MM.1S (cell line): ENCODE results near the gene TUBB4A.
A peak's percentile ranks its signal among the peaks of the same experiment; 100 is the strongest.

Experiments used
- DNase-seq: peaks from one replicate; pipeline ENCODE4 v3.0.0-alpha.2; 2015
- H2AFZ ChIP-seq: fragments of 300-600 bp; sonication (generic); 2 replicates; pipeline ENCODE4 v1.6.0; 2016; ENCODE audit warnings: antibody characterized with exemption, low read length
- H3F3A ChIP-seq: fragments of 300-600 bp; sonication (generic); 2 replicates; pipeline ENCODE4 v1.6.1; 2016; ENCODE audit warnings: mild to moderate bottlenecking, antibody characterized with exemption, low read length, moderate library complexity, mixed read lengths; ENCODE audit not compliant: insufficient read depth
- H3K27ac ChIP-seq: fragments of 300-600 bp; sonication (generic); 2 replicates; pipeline ENCODE4 v1.5.1; 2016; ENCODE audit warnings: mild to moderate bottlenecking, low read length
- H3K27me3 ChIP-seq: fragments of 300-600 bp; sonication (generic); replicated peaks from 2 replicates; pipeline ENCODE4 v1.6.0; 2016; ENCODE audit warnings: low read length; ENCODE audit not compliant: insufficient read depth
- H3K36me3 ChIP-seq: fragments of 300-600 bp; sonication (generic); replicated peaks from 2 replicates; pipeline ENCODE4 v1.6.1; 2016; ENCODE audit warnings: mild to moderate bottlenecking, low read length, mixed read lengths; ENCODE audit not compliant: insufficient read depth
- H3K4me1 ChIP-seq: fragments of 300-600 bp; sonication (generic); 2 replicates; pipeline ENCODE4 v1.6.1; 2016; ENCODE audit warnings: low read length, mixed read lengths
- H3K4me2 ChIP-seq: fragments of 300-600 bp; sonication (generic); 2 replicates; pipeline ENCODE4 v1.6.0; 2016; ENCODE audit warnings: low read depth, low read length
- H3K4me3 ChIP-seq: fragments of 300-600 bp; sonication (generic); 2 replicates; pipeline ENCODE4 v1.5.1; 2016; ENCODE audit warnings: low read length, mixed read lengths
- H3K79me2 ChIP-seq: fragments of 300-600 bp; sonication (generic); 2 replicates; pipeline ENCODE4 v1.6.1; 2016; ENCODE audit warnings: mixed run types, low read length, mixed read lengths
- H3K9ac ChIP-seq: fragments of 300-600 bp; sonication (generic); 2 replicates; pipeline ENCODE4 v1.6.1; 2016; ENCODE audit warnings: low read length, mixed read lengths
- H3K9me2 ChIP-seq: fragments of 300-600 bp; sonication (generic); replicated peaks from 2 replicates; pipeline ENCODE4 v1.6.1; 2016; ENCODE audit warnings: mild to moderate bottlenecking, low read length, mixed read lengths; ENCODE audit not compliant: insufficient read depth
- H3K9me3 ChIP-seq: fragments of 300-600 bp; sonication (generic); replicated peaks from 2 replicates; pipeline ENCODE4 v1.6.1; 2016; ENCODE audit warnings: mild to moderate bottlenecking, low read length, mixed read lengths; ENCODE audit not compliant: insufficient read depth
- H4K20me1 ChIP-seq: fragments of 300-600 bp; sonication (generic); 2 replicates; pipeline ENCODE4 v1.6.1; 2016; ENCODE audit warnings: mild to moderate bottlenecking, low read length, moderate library complexity, mixed read lengths; ENCODE audit not compliant: insufficient read depth
- EZH2 ChIP-seq: fragments of 300-600 bp; sonication (generic); optimal IDR thresholded peaks from 2 replicates; pipeline ENCODE3; 2017; ENCODE audit warnings: low read depth, mild to moderate bottlenecking, antibody characterized with exemption, low read length, mixed read lengths
- EZH2phosphoT487 ChIP-seq: fragments of 300-600 bp; sonication (generic); IDR thresholded peaks from 2 replicates; pipeline ENCODE4 v1.6.1; 2018; ENCODE audit warnings: antibody characterized with exemption, low read length
- TF ChIP-seq, protein P1 (sequence below): fragments of 300-600 bp; sonication (generic); IDR thresholded peaks from 2 replicates; pipeline ENCODE4 v1.5.1; 2016; ENCODE audit warnings: antibody characterized with exemption, low read length, mixed read lengths

Gene TUBB4A

DNA sequence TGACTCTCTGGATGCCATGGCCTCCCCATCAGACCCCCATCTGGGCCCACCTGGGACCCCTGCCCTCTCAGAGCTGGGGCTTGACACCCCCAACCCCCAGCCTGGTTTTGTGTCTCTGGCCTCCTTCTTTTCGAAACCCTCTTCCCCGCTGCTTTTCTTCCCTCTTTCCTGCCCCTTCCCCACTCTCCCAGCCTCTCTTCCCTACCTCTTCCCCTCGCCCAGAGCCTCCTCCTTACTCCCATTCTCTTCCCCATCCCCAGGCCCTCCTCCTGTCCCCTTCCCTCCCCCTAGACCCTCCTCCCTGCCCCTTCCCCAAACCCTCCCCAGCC lies 30.9 kb upstream of the TUBB4A start:
- Histone ChIP-seq H3K9me3 (no peaks in the 10 kb centered on the region), H3K79me2 (peaks cover 18% of the 10 kb centered on the region), H2AFZ (peak overlapping the region; percentile 24; the same call in 1 of the 2 replicates), H4K20me1 (no peaks in the 10 kb centered on the region), H3K27ac (peak overlapping the region; percentile 4; the same call in 1 of the 2 replicates), H3K36me3 (no peaks in the 10 kb centered on the region), H3K4me2 (peak overlapping the region; percentile 91), H3K4me1 (peaks cover 30% of the 10 kb centered on the region), H3K9me2 (no peaks in the 10 kb centered on the region), H3K4me3 (peak overlapping the region; percentile 80), H3K27me3 (peaks cover 19% of the 10 kb centered on the region), H3F3A (peaks cover 20% of the 10 kb centered on the region), H3K9ac (peak overlapping the region; percentile 72; the same call in 1 of the 2 replicates)
- no peak for TF ChIP-seq EZH2
- TF ChIP-seq, protein P1, sequence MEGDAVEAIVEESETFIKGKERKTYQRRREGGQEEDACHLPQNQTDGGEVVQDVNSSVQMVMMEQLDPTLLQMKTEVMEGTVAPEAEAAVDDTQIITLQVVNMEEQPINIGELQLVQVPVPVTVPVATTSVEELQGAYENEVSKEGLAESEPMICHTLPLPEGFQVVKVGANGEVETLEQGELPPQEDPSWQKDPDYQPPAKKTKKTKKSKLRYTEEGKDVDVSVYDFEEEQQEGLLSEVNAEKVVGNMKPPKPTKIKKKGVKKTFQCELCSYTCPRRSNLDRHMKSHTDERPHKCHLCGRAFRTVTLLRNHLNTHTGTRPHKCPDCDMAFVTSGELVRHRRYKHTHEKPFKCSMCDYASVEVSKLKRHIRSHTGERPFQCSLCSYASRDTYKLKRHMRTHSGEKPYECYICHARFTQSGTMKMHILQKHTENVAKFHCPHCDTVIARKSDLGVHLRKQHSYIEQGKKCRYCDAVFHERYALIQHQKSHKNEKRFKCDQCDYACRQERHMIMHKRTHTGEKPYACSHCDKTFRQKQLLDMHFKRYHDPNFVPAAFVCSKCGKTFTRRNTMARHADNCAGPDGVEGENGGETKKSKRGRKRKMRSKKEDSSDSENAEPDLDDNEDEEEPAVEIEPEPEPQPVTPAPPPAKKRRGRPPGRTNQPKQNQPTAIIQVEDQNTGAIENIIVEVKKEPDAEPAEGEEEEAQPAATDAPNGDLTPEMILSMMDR, result no peak
- no peak for TF ChIP-seq EZH2phosphoT487
- DNase-seq, result no peak

DNA sequence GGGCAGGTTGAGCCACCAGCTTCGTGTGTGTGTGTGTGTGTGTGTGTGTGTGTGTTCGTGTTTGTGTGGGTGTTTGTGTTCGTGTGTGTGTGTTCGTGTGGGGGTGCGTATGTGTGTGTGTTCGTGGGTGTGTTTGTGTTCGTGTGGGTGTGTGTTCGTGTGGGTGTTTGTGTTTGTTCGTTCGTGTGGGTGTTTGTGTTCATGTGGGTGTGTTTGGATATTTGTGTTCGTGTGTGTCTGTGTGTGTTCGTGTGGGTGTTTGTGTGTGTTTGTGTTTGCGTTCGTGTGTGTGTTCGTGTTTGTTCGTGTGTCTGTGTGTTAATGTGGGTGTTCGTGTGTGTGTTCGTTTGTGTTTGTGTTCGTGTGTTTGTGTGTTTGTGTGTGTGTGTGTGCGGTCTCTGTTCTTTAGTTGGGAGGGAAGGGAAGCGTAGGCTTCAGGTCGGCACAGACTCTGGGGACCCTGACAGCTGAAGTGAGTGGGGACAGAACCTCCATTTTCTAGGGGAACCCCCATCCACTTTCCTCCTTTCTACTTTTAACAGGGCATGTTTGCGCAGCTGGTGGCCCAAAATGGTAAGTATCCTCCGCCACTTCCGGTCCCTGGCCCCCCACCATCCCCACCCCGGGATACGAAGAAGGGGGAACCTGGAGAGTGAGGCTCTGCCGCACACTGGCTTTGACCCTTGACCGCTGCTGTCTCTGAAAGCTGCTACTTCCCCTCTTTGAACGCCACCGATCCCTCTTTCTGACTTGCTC lies 30.3 kb upstream of the TUBB4A start:
- DNase-seq, result peak; percentile 54
- H3K9ac ChIP-seq, result peak overlapping the region; percentile 72
- H4K20me1 ChIP-seq, result no peaks in the 10 kb centered on the region
- peak overlapping the region; percentile 91 for H3K4me2 ChIP-seq
- peaks cover 15% of the 10 kb centered on the region for H3F3A ChIP-seq
- TF ChIP-seq EZH2phosphoT487 (no peak), EZH2 (no peak)
- TF ChIP-seq, protein P1, result no peak
- H3K27ac ChIP-seq, result peak overlapping the region; percentile 4; the same call in 1 of the 2 replicates
- H2AFZ ChIP-seq, result peak overlapping the region; percentile 24
- H3K27me3 ChIP-seq, result peaks cover 19% of the 10 kb centered on the region
- no peaks in the 10 kb centered on the region for H3K9me3 ChIP-seq
- H3K79me2 ChIP-seq, result peaks cover 18% of the 10 kb centered on the region
- no peaks in the 10 kb centered on the region for H3K9me2 ChIP-seq
- peak overlapping the region; percentile 80 for H3K4me3 ChIP-seq
- H3K4me1 ChIP-seq, result peaks cover 26% of the 10 kb centered on the region
- no peaks in the 10 kb centered on the region for H3K36me3 ChIP-seq

DNA sequence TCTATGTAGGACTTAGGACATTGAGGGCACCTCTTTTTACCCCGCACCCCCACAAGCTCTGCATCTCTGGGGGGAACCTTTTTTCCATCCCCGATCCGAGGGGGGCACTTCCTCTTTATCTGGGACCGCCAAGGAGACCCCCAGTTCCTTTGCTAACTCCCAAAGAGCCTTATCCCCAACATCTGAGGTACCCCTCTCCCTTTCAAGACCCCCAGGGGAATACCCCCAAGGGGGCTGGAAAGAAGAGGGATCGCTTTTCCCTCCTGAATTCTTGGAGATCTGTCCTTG lies 29.8 kb upstream of the TUBB4A start:
- Histone ChIP-seq H3F3A (peaks cover 15% of the 10 kb centered on the region), H3K27ac (no peak overlapping the region), H2AFZ (0 out of 2 replicates have a peak overlapping the region, but pooled peaks have one; percentile 24), H3K36me3 (no peaks in the 10 kb centered on the region), H3K4me1 (peaks cover 21% of the 10 kb centered on the region), H3K9me3 (no peaks in the 10 kb centered on the region), H4K20me1 (no peaks in the 10 kb centered on the region), H3K9me2 (no peaks in the 10 kb centered on the region), H3K9ac (peak overlapping the region; percentile 72), H3K4me2 (peak overlapping the region; percentile 91), H3K4me3 (peak overlapping the region; percentile 80), H3K79me2 (peaks cover 18% of the 10 kb centered on the region), H3K27me3 (peaks cover 19% of the 10 kb centered on the region)
- TF ChIP-seq, protein P1, result no peak
- TF ChIP-seq EZH2phosphoT487, result no peak
- TF ChIP-seq EZH2, result no peak
- DNase-seq, result no peak
